ENCODE data around the gene TTC28.
"Not testable (repeated sequence)": the region's sequence is repeated elsewhere in the genome, so short reads cannot be mapped to it uniquely, and the experiment has no call there.

The TTC28 gene

DNA sequence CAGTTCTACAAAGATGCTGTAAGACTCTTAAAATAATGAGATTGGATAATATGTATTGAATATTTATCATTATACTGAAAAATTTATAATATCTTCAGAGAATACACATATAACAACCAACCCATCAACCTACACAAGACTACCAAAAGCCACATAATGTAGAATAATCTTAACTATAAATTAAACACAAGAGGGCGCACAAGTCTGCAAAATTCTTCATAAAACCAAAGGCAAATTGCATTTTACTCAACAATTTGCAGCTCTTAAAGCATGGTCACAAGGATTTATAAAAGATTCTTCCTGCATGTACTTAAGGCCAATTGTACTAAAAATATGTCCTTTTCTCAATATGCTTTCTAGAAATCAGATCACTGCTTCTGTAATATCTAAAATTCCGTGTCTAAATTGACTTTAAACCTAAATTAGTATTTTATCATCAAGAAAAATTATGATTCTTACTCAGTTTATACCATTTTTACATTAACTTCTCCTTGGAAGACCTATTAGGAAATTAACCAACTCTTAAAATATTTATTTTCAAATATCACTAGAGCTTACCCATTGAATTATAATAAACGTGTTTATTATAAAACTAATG is 79.0 kb downstream of the TTC28 start:
- no peak for DNase-seq

DNA sequence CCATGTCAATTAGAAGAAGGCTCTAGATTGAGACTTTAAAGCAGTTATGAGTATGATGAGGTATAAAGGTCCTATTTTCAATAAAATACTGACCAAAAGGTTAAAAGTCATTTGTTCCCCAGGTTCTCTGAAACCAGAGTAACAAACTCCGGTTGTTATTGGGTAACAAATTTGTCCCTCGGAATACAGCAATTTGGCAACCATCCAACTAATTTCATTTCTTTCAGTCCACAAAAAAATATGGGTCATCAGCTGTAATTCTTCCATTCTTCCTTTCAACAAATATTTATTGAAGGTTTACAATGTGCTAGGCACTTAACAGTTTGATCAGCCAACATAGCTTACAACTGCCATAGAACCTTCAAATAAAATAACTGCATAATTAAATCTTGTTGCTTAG is 79.9 kb downstream of the TTC28 start:
- no peak for DNase-seq

DNA sequence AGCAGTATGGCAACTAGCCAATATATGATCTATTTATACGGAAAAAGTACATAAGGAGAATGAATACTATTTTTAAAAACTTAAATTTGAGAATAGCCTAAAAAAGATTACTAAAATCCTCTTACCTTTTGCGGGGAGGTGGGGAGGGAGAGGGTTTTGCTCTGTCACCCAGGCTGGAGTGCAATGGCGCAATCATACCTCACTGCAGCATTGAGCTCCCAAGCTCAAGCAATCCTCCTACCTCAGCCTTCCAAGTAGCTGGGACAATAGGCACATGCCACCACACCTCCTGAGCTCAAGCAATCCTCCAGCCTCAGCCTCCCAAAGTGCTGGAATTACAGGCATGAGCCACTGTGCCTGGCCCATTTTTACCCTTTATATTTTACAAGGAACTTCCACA is 82.0 kb downstream of the TTC28 start:
- DNase-seq, result no peak

DNA sequence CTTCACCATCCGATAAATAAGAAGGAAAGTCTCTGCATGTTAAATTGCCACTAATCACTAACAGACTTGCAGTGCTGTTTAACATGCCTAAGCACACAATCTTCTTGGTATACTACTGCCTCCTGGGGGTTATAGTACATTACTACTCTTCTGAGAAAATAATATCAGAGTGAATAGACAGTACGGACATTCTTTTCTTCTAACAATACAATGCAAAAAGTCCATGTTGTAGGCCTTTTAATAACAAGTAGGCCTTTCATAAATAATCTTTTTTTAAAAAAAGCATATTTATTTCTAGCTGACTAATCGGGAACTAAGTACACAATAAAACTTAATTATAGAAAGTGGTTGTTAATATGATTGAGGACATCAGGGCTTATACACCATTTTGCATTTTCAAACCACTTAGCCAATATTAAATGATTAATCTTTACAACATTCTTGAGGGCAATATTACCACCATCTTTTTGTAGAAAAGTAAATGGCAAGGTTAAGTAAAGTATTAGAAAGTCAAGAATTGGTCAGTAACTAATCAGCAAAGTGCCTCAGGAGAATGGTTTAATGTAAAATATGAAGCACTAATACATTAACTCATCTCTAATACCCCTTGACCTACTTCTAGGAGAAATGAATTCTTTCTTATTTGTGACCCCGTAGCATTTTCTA is 84.7 kb downstream of the TTC28 start:
- no peak for DNase-seq

DNA sequence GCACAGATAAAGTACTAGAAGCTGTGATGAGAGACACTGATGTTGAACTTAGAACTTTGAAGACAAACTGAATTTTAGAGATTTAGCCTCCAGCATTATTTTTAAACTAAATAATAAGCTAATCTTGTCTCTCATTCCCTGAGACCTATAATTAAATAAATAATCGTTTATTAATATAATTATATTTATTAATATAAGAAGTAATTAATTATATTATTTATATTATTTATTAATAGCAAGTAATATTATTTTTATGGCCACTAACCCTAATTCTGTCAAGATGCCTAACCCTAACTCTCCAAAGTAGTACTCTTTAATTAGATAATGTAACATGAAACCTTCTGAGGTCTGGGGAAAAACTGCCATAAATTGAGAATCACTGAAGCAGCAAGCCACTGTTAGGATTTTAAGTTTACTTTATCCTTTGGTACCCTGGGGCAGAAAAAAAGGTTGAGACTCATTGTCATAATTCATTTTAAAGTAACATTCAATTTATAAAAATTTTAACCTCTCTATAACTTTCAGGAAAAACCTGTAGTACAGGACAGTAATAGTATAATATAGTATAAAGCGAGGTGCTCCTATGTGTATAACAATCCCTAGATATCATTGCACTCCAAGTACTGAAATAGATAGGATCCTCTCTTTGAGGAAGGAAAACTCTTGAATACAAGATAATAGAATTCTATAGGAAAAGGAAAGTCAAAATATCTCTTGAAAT is 85.4 kb downstream of the TTC28 start:
- DNase-seq, result no peak

DNA sequence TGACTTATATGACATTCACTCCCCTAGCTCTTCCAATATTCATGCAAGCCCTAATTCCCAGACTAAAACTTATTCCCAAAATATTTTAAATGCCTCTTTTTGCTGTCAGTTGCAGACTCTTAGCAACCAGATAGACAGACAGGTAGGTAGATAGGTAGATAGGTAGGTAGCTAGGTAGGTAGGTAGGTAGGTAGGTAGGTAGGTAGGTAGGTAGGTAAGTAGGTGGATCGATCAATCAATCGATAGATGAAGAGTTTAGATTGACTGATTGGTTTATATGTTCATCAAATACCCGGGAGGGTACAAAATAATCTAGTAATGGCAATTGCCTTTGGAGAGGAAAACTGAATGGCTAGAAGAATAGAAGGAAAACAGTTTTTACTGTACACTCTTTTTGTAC is 86.3 kb downstream of the TTC28 start:
- DNase-seq, result no peak

DNA sequence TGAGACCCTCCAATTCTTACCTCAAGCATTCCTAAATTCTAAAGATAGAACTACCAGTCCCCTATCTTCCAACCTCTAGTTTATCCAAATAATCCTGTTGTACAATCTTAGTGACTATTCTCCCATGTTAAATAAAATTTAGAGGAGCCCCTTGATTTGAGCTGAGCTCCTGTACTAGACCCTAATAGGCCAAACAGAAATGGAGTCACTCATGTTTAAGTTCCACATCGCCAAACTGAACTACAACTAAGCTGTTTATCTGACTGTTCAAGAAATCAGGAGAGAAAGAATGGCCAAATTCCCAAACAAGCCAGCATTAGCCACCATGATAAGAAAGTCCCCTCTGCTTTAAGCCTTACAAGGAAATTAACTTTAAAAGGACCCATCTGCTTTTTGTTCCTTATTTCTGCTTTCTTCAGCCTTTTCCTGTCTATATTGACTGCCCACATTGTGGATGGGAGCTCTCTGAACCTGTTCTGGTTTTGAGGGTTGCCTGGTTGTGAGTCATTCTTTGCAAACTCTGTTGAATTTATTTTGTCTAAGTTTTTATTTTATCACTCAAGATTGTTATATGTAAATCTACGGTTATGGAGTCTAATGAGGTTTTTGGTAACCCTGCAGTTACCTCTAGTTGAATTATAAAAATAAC is 90.4 kb downstream of the TTC28 start:
- DNase-seq, result no peak

DNA sequence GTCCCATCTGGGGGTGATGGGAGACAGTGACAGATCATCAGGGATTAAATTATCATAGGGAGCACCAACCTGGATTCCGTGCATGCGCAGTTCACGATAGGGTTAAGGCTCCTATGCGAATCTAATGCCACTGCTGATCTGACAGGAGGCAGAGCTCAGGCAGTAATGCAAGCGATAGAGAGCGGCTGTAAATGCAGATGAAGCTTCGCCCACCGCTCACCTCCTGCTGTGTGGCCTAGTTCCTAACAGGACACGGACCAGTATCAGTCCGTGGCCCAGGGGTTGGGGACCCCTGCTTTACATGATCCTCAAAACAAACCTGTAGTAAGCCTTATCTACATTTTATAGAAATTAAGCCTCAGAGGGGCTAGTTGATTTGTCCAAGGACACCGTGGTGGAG is 94.3 kb downstream of the TTC28 start:
- no peak for DNase-seq

DNA sequence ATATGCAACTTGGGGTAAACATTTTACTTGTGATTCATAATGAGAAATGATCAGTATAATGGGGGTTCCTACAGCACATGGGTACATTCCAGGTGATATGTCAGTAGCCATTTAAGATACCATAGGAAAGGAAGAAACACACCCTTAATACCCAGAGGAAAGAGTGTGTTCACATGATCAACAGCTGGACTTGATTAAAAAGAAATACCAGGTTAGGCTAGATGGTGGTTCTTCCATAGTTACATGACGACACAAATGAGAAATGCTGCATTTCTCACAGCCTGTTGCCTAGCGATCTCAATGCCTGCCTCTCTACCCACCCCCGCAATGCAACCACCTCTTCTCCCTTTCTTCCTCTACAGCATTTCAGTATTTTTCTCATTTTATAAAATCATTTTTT is 96.8 kb downstream of the TTC28 start:
- no peak for DNase-seq

DNA sequence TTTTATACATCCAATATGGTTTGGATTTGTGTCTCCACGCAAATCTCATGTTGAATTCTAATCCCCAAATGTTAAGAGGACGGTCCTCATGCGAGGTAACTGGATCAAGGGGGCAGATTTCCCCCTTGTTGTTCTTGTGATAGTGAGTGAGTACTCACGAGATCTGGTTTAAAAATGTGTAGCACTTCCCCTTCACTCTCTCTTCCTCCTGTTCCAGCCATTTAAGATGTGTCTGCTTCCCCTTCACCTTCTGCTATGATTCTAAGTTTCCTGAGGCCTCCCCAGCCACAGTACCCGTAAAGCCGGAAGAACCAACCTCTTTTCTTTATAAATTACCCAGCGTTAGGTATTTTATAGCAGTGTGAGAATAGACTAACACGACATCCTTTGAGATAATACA is 98.6 kb downstream of the TTC28 start:
- DNase-seq, result no peak

DNA sequence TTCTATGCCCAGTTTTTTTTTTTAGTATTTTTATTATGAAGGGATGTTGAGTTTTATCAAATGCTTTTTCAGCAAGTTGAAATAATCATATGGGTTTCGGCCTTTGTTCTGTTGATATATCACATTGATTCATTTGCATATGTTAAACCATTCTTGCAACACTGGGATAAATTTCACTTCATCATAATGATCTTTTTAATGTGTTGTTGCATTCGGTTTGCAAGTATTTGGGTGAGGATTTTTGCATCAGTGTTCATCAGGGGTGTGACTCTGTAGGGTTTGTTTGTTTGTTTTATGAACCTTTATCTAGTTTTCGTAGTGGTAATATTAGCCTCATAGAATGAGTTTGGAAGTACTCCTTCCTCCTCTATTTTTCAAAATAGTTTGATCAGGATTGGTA is 103.5 kb downstream of the TTC28 start:
- DNase-seq, result no peak

DNA sequence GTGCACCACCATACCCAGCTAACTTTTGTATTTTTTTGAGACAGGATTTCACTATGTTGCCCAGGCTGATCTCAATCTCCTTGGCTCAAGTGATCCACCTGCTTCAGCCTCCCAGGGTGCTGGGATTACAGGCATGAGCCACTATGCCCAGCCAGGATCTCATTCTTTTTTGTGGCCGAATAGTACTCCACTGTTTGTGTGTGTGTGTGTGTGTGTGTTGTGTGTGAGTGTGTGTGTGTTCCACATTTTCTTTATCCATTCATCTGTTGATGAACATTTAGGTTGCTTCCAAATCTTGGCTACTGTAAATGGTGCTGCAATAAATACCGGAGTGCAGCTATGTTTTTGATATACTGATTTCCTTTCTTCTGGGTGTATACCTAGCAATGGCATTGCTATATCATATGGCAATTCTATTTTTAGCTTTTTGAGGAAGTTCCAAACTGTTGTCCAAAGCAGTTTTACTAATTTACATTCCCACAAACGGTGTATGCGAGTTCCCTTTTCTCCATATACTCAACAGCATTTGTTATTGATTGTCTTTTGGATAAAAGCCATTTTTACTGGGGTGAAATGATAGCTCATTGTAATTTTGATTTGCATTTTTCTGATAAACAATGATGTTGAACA is 105.4 kb downstream of the TTC28 start:
- DNase-seq, result no peak

DNA sequence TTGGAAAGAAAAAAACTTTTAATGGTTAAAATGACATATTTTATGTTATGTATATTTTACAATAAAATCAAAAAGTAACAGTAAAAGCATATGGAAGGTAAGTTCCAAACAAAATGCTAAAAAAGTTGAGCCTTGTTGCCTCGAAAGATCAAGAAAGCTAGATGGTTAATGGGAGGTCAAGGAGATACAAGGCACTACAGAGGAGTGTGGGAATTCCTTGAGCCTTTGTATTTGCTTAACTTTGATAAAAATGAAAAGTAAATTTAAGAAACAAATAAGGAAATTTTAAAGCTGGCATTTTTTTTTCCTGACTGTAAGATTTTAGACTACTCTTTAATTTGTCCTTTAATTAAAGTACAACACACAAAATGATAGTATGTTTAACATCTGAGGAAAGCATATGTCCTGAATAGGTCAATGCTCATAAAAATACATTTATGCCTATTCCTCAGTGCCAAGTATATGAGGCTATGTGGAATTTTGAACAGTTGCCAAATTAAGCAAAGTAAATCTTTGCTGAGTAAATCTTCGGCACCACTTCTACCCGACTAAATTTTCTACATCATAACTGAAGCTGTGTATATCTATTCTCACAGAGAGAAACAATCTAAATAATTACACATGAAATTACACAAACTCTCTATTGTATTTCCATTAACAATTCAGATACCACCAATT is 108.8 kb downstream of the TTC28 start:
- no peak for DNase-seq

DNA sequence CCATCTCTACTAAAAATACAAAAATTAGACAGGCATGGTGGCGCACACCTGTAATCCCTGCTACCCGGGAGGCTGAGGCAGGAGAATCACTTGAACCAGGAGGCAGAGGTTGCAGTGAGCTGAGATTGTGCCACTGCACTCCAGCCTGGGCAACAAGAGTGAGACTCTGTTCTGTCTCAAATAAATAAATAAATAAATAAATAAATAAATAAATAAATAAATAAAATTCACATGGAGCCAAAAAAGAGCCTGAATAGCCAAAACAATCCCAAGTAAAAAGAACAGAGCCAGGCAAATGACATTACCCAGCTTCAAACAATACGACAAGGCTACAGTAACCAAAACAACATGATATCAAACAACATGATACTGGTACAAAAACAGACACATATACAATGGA is 110.7 kb downstream of the TTC28 start:
- not testable (repeated sequence) for DNase-seq

DNA sequence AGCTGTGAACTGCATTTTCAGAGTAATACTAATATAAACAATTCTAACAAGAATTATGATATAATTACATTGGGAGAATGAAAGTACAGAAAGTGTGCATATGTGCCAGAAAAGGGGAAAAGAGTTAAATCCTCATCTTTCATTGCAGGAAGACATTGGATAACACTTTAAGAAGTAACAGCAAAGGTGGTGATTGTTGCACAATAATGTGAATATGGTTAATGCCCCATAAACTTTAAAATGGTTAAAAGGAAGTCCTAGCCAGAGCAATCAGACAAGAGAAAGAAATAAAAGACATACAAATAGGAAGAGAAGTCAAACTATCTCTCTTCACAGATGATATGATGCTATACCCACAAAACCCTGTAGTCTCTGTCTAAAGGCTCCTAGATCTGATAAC is 111.5 kb downstream of the TTC28 start:
- no peak for DNase-seq

DNA sequence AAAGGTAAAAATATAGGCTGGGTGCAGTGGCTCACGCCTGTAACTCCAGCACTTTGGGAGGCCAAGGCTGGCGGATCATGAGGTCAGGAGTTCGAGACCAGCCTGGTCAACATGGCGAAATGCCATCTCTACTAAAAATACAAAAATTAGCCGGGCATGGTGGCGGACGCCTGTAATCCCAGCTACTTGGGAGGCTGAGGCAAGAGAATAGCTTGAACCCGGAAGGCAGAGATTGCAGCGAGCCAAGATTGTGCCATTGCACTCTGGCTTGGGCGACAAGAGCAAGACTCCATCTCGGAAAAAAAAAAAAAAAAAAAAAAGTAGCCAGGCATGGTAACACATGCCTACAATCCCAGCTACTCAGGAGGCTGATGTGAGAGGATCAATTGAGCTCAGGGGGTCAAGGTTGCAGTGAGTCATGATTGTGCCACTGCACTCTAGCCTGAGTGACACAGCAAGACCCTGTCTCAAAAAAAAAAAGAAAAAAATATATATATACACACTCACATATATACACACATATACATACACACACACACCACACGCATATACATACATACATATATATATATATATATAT is 112.6 kb downstream of the TTC28 start:
- DNase-seq, result not testable (repeated sequence)

DNA sequence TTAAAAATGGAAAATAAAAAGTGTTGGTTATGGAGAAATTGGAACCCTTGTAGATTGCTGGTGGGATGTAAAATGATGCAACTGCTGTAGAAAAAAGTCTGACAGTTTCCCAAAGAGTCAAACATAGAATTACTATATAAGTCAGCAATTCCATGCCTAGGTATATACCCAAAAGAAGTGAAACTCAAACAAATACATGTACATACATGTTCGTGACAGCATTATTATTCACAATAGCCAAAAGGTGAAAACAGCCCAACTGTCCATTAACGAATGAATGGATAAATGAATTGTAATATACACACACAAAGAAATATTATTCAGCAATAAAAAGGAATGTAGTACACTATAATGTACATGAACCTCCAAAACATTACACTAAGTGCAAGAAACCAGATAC is 116.0 kb downstream of the TTC28 start:
- DNase-seq, result no peak

DNA sequence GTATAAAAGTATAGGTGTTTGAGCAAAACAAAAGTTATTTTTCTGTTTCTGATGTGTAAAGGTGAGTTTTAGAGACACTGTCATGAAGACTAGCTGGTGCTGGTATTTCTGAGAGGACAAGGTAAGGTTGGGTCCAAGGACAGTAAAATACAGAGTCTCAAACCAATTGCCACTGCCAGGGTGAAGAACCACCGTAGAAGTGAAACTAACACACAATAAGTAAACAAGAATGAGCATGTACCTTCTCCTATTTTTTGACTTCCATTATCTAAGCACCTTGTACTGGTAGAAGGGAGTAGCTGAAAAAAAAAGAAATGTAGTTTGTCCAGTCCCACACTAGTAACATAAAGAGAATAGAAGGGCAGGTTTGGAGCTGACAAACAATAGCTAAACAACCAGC is 117.3 kb downstream of the TTC28 start:
- no peak for DNase-seq

DNA sequence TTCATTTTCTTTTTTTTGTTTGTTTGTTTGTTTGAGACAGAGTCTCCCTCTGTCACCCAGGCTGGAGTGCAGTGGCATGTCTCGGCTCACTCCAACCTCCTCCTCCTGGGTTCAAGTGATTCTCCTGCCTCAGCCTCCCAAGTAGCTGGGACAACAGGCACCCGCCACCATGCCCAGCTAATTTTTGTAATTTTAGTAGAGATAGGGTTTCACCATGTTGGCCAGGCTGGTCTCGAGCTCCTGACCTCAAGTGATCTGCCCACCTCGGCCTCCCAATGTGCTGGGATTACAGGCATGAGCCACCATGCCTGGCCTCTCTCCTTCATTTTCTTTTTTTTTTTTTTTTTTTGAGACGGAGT is 118.9 kb downstream of the TTC28 start:
- not testable (repeated sequence) for DNase-seq

DNA sequence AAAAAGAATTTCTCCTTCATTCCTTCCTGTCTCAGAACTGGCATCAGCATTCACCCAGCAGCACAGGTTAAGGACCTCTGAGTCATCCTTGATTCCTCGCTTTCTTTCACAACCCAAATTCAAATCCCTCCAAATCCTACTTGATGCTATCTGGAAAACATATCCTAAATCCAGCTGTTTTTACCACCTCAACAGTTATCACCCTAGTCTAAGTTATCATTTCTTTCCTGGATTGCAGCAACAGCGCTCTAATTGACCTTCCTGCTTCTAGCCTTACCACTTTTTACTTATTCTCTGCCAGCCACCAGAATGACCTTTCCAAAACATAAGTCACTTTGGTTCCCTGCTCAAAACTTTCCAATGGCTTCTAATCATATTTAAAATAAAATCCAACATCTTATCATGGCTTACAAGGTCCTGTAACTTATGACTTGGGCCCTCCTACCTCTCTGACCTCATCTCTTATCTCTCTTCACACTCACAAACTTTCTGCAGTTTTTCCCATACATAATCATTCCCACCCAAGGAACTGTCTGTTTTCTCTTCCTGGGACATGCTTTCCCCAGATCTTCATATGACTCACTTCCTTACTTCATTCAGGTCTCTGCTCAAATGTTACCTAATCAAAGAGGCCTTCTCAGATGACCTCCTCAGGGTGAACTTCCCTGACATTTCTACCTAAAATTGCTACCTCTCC is 119.4 kb downstream of the TTC28 start:
- DNase-seq, result no peak

DNA sequence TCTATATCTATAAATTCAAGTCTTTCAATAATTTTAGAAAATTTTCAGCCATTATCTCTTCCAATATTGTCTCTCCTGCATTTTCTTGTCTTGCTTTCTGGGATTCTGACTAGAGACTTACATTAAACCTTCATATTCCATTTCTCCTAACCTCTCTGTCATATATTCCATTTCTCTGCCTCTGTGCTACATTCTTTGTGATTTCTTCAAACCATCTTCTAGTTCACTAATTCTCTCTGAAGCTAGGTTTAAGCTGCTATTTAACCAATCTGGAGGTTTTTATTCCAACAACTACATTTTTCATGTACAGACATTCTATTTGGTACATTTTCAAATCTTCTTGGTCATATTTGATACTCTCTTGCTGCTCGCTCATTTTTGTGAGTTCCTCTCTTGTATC is 122.5 kb downstream of the TTC28 start:
- DNase-seq, result no peak
